Lung (tissue), 12 donors: ENCODE data around the gene OSBPL6. TPM values are rescaled to one million over a fixed set of nuclear protein-coding genes. Genes with fewer than 3 reads are reported as not detected.
"Not testable (repeated sequence)": the region's sequence is repeated elsewhere in the genome, so short reads cannot be mapped to it uniquely, and the experiment has no call there.

Experiments
- ATAC-seq: fragments of 200-7000 bp; cut with Tn5 transposase; one replicate; pipeline ENCODE4 v1.9.1; 2020; ENCODE audit warnings: moderate number of reproducible peaks; ENCODE audit not compliant: insufficient read depth, low FRiP score
- DNase-seq, 3 donors: peaks; one replicate each; pipeline ENCODE4 v3.0.0-alpha.2; 2013 to 2017
- H3K27ac ChIP-seq, 2 donors: one replicate each; pipeline ENCODE4 v1.5.1; 2013; ENCODE audit warnings: mild to moderate bottlenecking in 2 of 2, moderate library complexity in 2 of 2, control low read depth in 1 of 2, inconsistent platforms in 1 of 2, low read depth in 1 of 2, low read length in 1 of 2
- H3K27me3 ChIP-seq, 3 donors: one replicate each; pipeline ENCODE4 v1.5.1; 2013; ENCODE audit warnings: low read length in 2 of 3; ENCODE audit not compliant: control insufficient read depth in 3 of 3, insufficient read depth in 3 of 3
- H3K36me3 ChIP-seq, 4 donors: one replicate each; pipeline ENCODE4 v1.5.1; 2013; ENCODE audit warnings: low read length in 4 of 4, mild to moderate bottlenecking in 1 of 4, moderate library complexity in 1 of 4; ENCODE audit not compliant: control insufficient read depth in 4 of 4, insufficient read depth in 4 of 4
- H3K4me1 ChIP-seq, 5 donors: one replicate each; pipeline ENCODE4 v1.5.1; 2013; ENCODE audit warnings: low read length in 5 of 5, mild to moderate bottlenecking in 2 of 5, moderate library complexity in 1 of 5; ENCODE audit not compliant: control insufficient read depth in 5 of 5, insufficient read depth in 5 of 5
- H3K4me3 ChIP-seq: one replicate; pipeline ENCODE4 v1.5.1; 2013; ENCODE audit warnings: mild to moderate bottlenecking, control low read depth, moderate library complexity
- H3K9ac ChIP-seq, 2 donors: one replicate each; pipeline ENCODE4 v1.5.1; 2013; ENCODE audit warnings: low read length in 2 of 2, control low read depth in 1 of 2; ENCODE audit not compliant: insufficient read depth in 1 of 2
- H3K9me3 ChIP-seq, 4 donors: one replicate each; pipeline ENCODE4 v1.5.1; 2013; ENCODE audit warnings: low read length in 3 of 4, mild to moderate bottlenecking in 1 of 4, moderate library complexity in 1 of 4; ENCODE audit not compliant: control insufficient read depth in 4 of 4, insufficient read depth in 3 of 4
- WGBS, 2 donors: extraction: QIAGEN DNeasy Blood & Tissue Kit; methylation state at CpG; one replicate each; pipeline ENCODE4 v1.1.7; 2013; 5-methylcytosine and 5-hydroxymethylcytosine counted together
- polyA plus RNA-seq, 2 donors: library from polyadenylated mRNA; stranded (reverse); fragments of 200-250 nt; gene quantifications; one replicate each; pipeline ENCODE4 v1.2.1, GENCODE V29; 2013
- total RNA-seq, 2 donors: library from RNA; depleted of rRNA in 1 of 2; stranded (reverse); fragments of >200 nt in 1 of 2; gene quantifications; one replicate each; pipeline ENCODE4 v1.2.1, GENCODE V29; 2014 to 2021
- TF ChIP-seq, protein P1 (sequence below): IDR thresholded peaks from 2 replicates; pipeline ENCODE4 v1.5.1; 2012; ENCODE audit warnings: mild to moderate bottlenecking; ENCODE audit errors: control extremely low read depth, extremely low read depth
- donor health status: control.
- donor health status: control.
- donor health status: Bipolar disorder and iron deficiency.
- donor health status: healthy.
- donor health status: DM: yes; HTN: yes; CAD: no.

Gene OSBPL6
- total and polyA plus RNA-seq, 4 donors: 1.9 to 23.5 (median 7.8) TPM

DNA sequence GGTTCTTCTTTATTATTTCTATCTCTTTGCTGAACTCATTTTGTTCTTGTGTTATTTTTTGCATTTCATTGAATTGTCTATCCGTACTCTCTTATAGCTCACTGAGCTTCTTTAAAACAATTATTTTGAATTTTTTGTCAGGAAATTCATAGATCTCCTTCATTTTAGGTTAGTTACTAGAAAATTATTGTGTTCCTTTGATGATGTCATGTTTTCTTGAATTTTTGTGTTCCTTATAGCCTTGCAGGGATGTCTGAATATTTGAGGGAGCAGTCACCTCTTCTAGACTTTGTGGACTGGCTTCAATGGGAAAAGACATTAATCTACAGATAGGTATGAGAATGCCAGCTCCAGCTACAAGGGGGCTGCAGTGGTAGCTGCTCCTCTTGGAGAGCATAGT is 20.7 kb upstream of the OSBPL6 start:
- Histone ChIP-seq H3K4me3 (no peak overlapping the region), H3K4me1 (no peaks in the 10 kb centered on the region), H3K9me3 (no peaks in the 10 kb centered on the region), H3K27me3 (no peaks in the 10 kb centered on the region), H3K27ac (no peak overlapping the region), H3K9ac (no peak overlapping the region), H3K36me3 (no peaks in the 10 kb centered on the region)
- 88 to 100% methylated on average over 1 of the region's 1 CpG for WGBS, 2 donors
- ATAC-seq (no peak), DNase-seq (no peak)
- TF ChIP-seq, protein P1, sequence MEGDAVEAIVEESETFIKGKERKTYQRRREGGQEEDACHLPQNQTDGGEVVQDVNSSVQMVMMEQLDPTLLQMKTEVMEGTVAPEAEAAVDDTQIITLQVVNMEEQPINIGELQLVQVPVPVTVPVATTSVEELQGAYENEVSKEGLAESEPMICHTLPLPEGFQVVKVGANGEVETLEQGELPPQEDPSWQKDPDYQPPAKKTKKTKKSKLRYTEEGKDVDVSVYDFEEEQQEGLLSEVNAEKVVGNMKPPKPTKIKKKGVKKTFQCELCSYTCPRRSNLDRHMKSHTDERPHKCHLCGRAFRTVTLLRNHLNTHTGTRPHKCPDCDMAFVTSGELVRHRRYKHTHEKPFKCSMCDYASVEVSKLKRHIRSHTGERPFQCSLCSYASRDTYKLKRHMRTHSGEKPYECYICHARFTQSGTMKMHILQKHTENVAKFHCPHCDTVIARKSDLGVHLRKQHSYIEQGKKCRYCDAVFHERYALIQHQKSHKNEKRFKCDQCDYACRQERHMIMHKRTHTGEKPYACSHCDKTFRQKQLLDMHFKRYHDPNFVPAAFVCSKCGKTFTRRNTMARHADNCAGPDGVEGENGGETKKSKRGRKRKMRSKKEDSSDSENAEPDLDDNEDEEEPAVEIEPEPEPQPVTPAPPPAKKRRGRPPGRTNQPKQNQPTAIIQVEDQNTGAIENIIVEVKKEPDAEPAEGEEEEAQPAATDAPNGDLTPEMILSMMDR: no peak

DNA sequence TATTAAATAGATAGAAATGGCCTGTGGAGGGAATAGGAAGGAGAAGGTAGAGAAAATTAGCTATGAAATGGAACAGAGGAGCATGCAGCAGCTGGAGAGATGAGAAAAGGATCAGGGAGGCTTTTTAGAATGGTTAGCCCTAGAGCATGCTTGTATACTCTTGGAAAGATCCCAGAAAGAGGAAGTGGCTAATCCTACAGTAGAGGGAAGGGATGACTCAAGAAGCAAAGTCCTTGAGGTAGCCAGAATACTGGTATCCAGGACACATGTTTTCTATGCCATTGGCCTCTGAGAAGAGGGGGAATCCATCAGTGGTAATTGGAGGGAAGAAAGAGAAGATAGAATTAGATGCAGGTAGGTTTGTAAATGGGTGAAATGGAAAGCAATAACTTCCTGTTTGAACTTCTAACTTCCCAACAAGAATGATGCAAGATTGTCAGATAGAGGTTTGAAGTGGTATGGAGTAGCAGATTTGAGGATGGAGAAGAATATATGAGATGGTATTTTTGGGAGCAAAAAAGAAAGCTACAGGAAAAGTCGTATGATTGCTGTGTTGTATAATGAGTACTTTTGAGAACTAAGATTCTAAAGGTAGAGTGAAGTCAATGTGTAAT is 17.1 kb upstream of the OSBPL6 start:
- H3K36me3 ChIP-seq: no peaks in the 10 kb centered on the region
- ATAC-seq (no peak), DNase-seq (no peak)
- H3K27ac ChIP-seq: no peak overlapping the region
- no peak overlapping the region for H3K9ac ChIP-seq
- no peaks in the 10 kb centered on the region for H3K9me3 ChIP-seq
- H3K4me3 ChIP-seq: no peak overlapping the region
- H3K27me3 ChIP-seq: no peaks in the 10 kb centered on the region
- WGBS, 2 donors: 78 to 80% methylated on average over 1 of the region's 1 CpG
- no peaks in the 10 kb centered on the region for H3K4me1 ChIP-seq
- TF ChIP-seq, protein P1: no peak

DNA sequence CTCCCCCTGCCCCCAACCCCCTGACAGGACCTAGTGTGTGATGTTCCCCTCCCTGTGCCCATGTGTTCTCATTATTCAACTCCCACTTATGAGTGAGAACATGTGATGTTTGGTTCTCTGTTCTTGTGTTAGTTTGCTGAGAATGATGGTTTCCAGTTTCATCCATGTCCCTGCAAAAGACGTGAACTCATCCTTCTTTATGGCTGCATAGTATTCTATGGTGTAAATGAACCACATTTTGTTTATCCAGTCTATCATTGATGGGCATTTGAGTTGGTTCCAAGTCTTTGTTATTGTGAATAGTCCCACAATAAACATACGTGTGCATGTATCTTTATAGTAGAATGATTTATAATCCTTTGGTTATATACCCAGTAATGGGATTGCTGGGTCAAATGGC is 13.7 kb upstream of the OSBPL6 start:
- not testable (repeated sequence) for H3K9me3 ChIP-seq, H3K4me1 ChIP-seq, H3K9ac ChIP-seq, H3K27me3 ChIP-seq, ATAC-seq, DNase-seq, H3K4me3 ChIP-seq, H3K36me3 ChIP-seq, H3K27ac ChIP-seq
- 85 to 87% methylated on average over 2 of the region's 2 CpGs for WGBS, 2 donors

DNA sequence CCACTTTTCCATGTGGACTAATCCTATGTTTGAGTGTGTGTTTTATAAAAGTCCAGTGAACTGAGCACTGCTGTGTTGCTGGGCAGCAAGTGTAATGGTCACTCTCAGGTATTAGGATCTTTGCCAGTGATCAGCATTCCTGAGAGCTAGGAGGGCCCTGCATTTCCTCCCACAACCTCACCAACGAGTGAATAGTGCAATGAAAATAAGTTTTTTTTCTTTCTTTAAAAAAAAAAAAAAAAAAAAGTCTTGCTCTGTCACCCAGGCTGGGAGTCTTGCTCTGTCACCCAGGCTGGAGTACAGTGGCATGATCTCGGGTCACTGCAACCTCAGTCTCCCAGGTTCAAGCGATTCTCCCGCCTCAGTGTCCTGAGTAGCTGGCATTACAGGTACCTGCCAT is 6.5 kb upstream of the OSBPL6 start:
- ATAC-seq (no peak), DNase-seq (no peak)
- Histone ChIP-seq H3K9ac (no peak overlapping the region), H3K27me3 (peaks cover 0 to 12% (median 3%) of the 10 kb centered on the region in 3 donors), H3K4me1 (no peaks in the 10 kb centered on the region), H3K36me3 (no peaks in the 10 kb centered on the region), H3K4me3 (no peak overlapping the region), H3K27ac (no peak overlapping the region), H3K9me3 (no peaks in the 10 kb centered on the region)
- 85 to 90% methylated on average over 4 of the region's 4 CpGs for WGBS, 2 donors
- TF ChIP-seq, protein P1: no peak
